Smooth muscle cell (in vitro differentiated cells): Measurements from ENCODE around the gene CHD3. TPM values are rescaled to one million over a fixed set of nuclear protein-coding genes. Genes with fewer than 3 reads are reported as not detected.

ENCODE experiments used
- DNase-seq: peaks from one replicate; lab custom pipeline; 2025; ENCODE audit not compliant: unreplicated experiment; lab: John Stamatoyannopoulos, UW
- H2AFZ ChIP-seq: fragments of 200-600 bp; sonication (generic); 2 replicates; pipeline ENCODE4 v1.6.0; 2016; ENCODE audit warnings: antibody characterized with exemption, low read depth, mild to moderate bottlenecking
- H3F3A ChIP-seq: fragments of 200-600 bp; sonication (generic); 2 replicates; pipeline ENCODE4 v1.6.0; 2017; ENCODE audit warnings: antibody characterized with exemption, low read depth
- H3K27ac ChIP-seq: fragments of 200-600 bp; sonication (generic); 2 replicates; pipeline ENCODE4 v1.5.1; 2016; ENCODE audit warnings: low read depth, mild to moderate bottlenecking
- H3K27me3 ChIP-seq: fragments of 200-600 bp; sonication (generic); 2 replicates; pipeline ENCODE4 v1.6.1; 2016; ENCODE audit warnings: low read depth, mild to moderate bottlenecking
- H3K36me3 ChIP-seq: fragments of 200-600 bp; sonication (generic); 2 replicates; pipeline ENCODE4 v1.5.1; 2016; ENCODE audit warnings: low read depth
- H3K4me1 ChIP-seq: fragments of 200-600 bp; sonication (generic); 2 replicates; pipeline ENCODE4 v1.5.1; 2016; ENCODE audit warnings: low read depth
- H3K4me2 ChIP-seq: fragments of 200-600 bp; sonication (generic); 2 replicates; pipeline ENCODE4 v1.6.0; 2016; ENCODE audit warnings: mild to moderate bottlenecking
- H3K4me3 ChIP-seq: fragments of 200-600 bp; sonication (generic); 2 replicates; pipeline ENCODE4 v1.5.1; 2016; ENCODE audit warnings: mild to moderate bottlenecking
- H3K79me2 ChIP-seq: fragments of 200-600 bp; sonication (generic); 2 replicates; pipeline ENCODE4 v1.6.0; 2016; ENCODE audit warnings: low read depth, mild to moderate bottlenecking
- H3K9ac ChIP-seq: fragments of 200-600 bp; sonication (generic); 2 replicates; pipeline ENCODE4 v1.6.0; 2016; ENCODE audit warnings: low read depth
- H3K9me3 ChIP-seq: fragments of 200-600 bp; sonication (generic); replicated peaks from 2 replicates; pipeline ENCODE4 v1.5.1; 2016; ENCODE audit warnings: low read depth
- H4K20me1 ChIP-seq: fragments of 200-600 bp; sonication (generic); 2 replicates; pipeline ENCODE4 v1.6.0; 2016; ENCODE audit warnings: low read depth
- CTCF ChIP-seq: fragments of 200-600 bp; sonication (generic); IDR thresholded peaks from 2 replicates; pipeline ENCODE4 v1.5.1; 2017; ENCODE audit warnings: borderline replicate concordance, mild to moderate bottlenecking, antibody characterized with exemption; ENCODE audit not compliant: insufficient read depth, poor library complexity, severe bottlenecking
- WGBS: methylation state at CpG from one replicate; pipeline ENCODE4 v1.1.7; 2016; ENCODE audit warnings: low lambda C conversion rate; 5-methylcytosine and 5-hydroxymethylcytosine counted together
- polyA plus RNA-seq: library from polyadenylated mRNA; unstranded; fragments of >200 nt; fragmentation: Nextera tagmentation; extraction: Ambion mirVana; gene quantifications from 2 replicates; pipeline ENCODE4 v1.2.1, GENCODE V29; 2016
- total RNA-seq: library from RNA; depleted of rRNA; stranded (reverse); fragments of >200 nt; gene quantifications from 2 replicates; pipeline ENCODE4 v1.2.3, GENCODE V29; 2014

Gene CHD3
- total and polyA plus RNA-seq, 2 experiments from 2014 or later, result 16.3 to 34.9 TPM

DNA sequence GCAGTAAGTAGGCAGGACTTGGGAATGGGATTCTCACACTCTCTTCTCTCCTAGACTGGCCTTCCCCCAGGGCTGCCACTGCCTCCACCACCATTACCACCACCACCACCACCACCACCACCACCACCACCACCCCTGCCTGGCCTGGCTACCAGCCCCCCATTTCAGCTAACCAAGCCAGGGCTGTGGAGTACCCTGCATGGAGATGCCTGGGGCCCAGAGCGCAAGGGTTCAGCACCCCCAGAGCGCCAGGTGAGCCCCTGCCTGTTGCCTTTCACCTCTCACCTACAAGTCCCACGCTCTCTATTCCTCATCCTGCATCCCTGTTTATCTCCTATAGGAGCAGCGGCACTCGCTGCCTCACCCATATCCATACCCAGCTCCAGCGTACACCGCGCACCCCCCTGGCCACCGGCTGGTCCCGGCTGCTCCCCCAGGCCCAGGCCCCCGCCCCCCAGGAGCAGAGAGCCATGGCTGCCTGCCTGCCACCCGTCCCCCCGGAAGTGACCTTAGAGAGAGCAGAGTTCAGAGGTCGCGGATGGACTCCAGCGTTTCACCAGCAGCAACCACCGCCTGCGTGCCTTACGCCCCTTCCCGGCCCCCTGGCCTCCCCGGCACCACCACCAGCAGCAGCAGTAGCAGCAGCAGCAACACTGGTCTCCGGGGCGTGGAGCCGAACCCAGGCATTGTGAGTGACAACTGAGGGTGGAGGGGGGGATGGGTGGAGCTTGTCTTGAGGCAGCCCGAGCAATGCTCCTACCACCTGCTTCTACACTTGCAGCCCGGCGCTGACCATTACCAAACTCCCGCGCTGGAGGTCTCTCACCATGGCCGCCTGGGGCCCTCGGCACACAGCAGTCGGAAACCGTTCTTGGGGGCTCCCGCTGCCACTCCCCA is 41.6 kb upstream of the CHD3 start:
- H3F3A ChIP-seq, result peaks cover 20% of the 10 kb centered on the region
- DNase-seq, result no peak
- H3K27me3 ChIP-seq, result no peaks in the 10 kb centered on the region
- no peak overlapping the region for H3K9ac ChIP-seq
- no peaks in the 10 kb centered on the region for H3K9me3 ChIP-seq
- no peak overlapping the region for H2AFZ ChIP-seq
- TF ChIP-seq CTCF, result no peak
- peaks cover 78% of the 10 kb centered on the region for H4K20me1 ChIP-seq
- no peaks in the 10 kb centered on the region for H3K36me3 ChIP-seq
- H3K27ac ChIP-seq, result no peak overlapping the region
- H3K79me2 ChIP-seq, result peaks cover 56% of the 10 kb centered on the region
- H3K4me3 ChIP-seq, result no peak overlapping the region
- 96% methylated on average over 21 of the region's 34 CpGs for WGBS
- H3K4me1 ChIP-seq, result peaks cover 6% of the 10 kb centered on the region
- no peak overlapping the region for H3K4me2 ChIP-seq

GRCh38 chr17:7848131-7848579 is 40.4 kb upstream of the CHD3 start:
- Histone ChIP-seq H3K79me2 (peaks cover 64% of the 10 kb centered on the region), H3K9me3 (no peaks in the 10 kb centered on the region)
- 91% methylated on average over 18 of the region's 20 CpGs for WGBS

GRCh38 chr17:7848739-7849129 is 39.9 kb upstream of the CHD3 start:
- Histone ChIP-seq H3K27me3 (no peaks in the 10 kb centered on the region), H2AFZ (no peak overlapping the region), H3F3A (peaks cover 16% of the 10 kb centered on the region), H3K9ac (no peak overlapping the region), H3K4me1 (peaks cover 11% of the 10 kb centered on the region), H3K27ac (no peak overlapping the region), H3K4me2 (no peak overlapping the region), H3K79me2 (peaks cover 64% of the 10 kb centered on the region), H3K9me3 (no peaks in the 10 kb centered on the region), H3K36me3 (no peaks in the 10 kb centered on the region), H4K20me1 (peaks cover 95% of the 10 kb centered on the region), H3K4me3 (no peak overlapping the region)
- 97% methylated on average over 21 of the region's 21 CpGs for WGBS
- DNase-seq, result no peak
- TF ChIP-seq CTCF, result no peak

More at GRCh38 chr17:7848131-7848579, 40.4 kb upstream of the CHD3 start:
- no peak for TF ChIP-seq CTCF
- Histone ChIP-seq H3F3A (peaks cover 18% of the 10 kb centered on the region), H4K20me1 (peaks cover 89% of the 10 kb centered on the region), H3K4me3 (no peak overlapping the region), H3K36me3 (no peaks in the 10 kb centered on the region), H2AFZ (no peak overlapping the region), H3K4me2 (no peak overlapping the region), H3K27ac (no peak overlapping the region), H3K27me3 (no peaks in the 10 kb centered on the region), H3K4me1 (peaks cover 6% of the 10 kb centered on the region), H3K9ac (no peak overlapping the region)
- DNase-seq, result no peak
